ENCODE measurements around the gene PYROXD2.

GRCh38 chr10:98438715-98439114 lies 23.7 kb upstream of the PYROXD2 start:
- TF ChIP-seq SAP30 (IDR thresholded peaks at IDR 0.05; ENCODE audit: insufficient read depth, insufficient replicate concordance, low read length) (no peak), CTBP2 (IDR thresholded peaks at IDR 0.05; ENCODE audit: borderline replicate concordance, insufficient read depth, insufficient read length, low read length) (no peak), CHD2 (IDR thresholded peaks at IDR 0.05; ENCODE audit: low read length) (no peak), TAF1 (IDR thresholded peaks at IDR 0.05; ENCODE audit: low read depth, low read length) (no peak), SIN3A (conservative IDR thresholded peaks at IDR 0.05 in 1 of 2, IDR thresholded peaks at IDR 0.05 in 1 of 2; ENCODE audit: low read depth in 1 of 2, low read length in 2 of 2) (no peak)

Data from H1 (cell line).